GM18861 (cell line): ENCODE data around the gene RSPRY1.
"Not testable (repeated sequence)": the region's sequence is repeated elsewhere in the genome, so short reads cannot be mapped to it uniquely, and the experiment has no call there.

Experiments
- ATAC-seq: cut with Tn5 transposase; IDR thresholded peaks from one replicate; pipeline ENCODE4 v1.9.1; 2021; ENCODE audit not compliant: unreplicated experiment

The RSPRY1 gene

GRCh38 chr16:57268804-57269800 is 83.0 kb downstream of the RSPRY1 start:
- no peak for ATAC-seq

- ATAC-seq: no peak
Observed at GRCh38 chr16:57270221-57271062, 84.3 kb downstream of the RSPRY1 start.

- no peak for ATAC-seq
Observed at GRCh38 chr16:57271063-57271345, 84.9 kb downstream of the RSPRY1 start.

- no peak for ATAC-seq
Observed at GRCh38 chr16:57271867-57272495, 85.9 kb downstream of the RSPRY1 start.

GRCh38 chr16:57273359-57273758 is 87.2 kb downstream of the RSPRY1 start:
- ATAC-seq: no peak

DNA sequence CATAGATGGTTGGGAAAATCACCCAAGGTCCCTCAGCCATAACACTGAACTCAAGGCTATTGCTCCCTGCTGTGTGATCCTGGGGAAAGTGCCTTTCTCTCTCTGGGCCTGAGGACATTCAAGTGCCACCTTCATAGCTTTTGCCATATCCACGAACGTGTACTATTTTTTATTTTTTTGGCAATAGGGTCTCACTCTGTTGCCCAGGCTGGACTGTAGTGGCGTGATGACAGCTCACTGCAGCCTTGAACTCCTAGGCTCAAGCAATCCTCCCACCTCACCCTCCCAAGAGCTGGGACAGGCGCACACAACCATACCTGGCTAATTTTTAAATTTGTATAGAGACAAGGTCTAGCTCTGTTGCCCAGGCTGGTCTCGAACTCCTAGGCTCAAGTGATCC is 87.7 kb downstream of the RSPRY1 start:
- no peak for ATAC-seq

DNA sequence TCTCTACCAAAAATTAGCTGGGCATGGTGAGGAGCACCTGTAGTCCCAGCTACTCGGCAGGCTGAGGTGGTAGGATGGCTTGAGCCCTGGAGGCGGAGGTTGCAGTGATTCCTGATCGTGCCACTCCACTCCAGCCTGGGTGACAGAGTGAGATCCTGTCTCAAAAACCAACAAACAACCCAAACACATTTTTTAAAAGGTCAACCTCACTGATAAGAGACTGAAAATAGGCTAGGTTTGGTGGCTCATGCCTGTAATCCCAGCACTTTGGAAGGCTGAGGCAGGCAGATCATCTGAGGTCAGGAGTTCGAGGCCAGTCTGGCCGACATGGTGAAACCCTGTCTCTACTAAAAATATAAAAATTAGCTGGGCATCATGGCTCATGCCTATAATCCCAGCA is 89.8 kb downstream of the RSPRY1 start:
- not testable (repeated sequence) for ATAC-seq

- no peak for ATAC-seq
Observed at GRCh38 chr16:57276596-57276995, 90.5 kb downstream of the RSPRY1 start.

DNA sequence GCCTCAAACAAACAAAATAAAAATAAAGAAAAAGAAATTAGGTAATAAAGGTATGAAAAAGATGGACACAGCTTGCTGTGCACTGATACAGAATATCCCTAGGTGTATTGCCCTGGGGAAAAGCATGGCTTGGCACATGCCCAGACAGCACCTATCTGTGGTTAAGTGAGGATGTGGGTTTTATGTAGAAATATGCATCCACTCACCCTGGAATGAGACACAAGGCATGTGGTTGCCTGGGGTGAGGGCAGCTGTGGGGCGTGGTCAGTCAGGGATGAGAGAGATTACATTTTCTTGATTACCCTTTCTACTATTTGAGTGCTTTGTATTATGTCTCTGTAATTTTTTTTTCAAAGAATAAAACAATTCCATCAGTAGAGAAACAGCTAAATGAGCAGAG is 91.5 kb downstream of the RSPRY1 start:
- ATAC-seq: no peak

GRCh38 chr16:57278494-57278893 is 92.4 kb downstream of the RSPRY1 start:
- ATAC-seq: no peak

DNA sequence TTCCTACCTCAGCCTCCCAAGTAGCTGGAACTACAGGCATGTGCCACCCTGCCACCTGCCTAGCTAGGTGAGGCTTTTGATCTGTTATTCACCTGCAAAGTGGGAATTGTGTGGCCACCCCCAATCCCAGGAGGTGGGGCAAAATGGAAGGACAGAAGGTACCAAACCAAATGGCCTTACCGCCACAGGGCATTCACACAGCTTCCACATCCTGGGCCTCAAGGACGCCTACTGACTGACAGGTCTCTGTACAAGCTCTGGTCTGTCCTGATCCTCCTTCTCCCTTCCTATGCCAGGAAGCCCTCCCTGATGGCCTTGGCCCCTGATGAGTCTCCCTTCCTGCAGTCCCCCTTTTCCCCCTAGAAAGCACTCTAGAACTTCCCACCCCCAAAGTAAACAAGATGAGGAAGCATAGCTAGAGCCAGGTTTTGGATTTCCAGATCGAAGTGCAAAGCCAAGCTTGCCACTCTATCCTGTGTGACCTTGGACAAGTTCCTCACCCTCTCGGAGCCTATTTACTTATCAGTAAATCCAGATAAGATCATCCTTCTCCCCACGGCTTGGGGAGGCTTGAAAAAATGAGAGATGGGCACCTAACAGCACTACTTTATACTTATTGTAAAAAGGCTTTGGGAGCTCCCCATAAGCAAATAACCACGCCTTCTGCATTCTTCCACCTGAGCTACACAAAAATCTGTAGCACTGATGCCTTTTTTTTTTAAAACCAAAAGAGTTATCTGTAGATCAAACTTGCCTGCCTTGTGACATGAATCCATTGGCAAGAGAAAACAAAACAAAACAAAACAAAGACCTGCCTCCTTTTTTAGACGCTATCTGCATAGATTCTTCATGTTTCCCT is 93.9 kb downstream of the RSPRY1 start:
- ATAC-seq: no peak

- ATAC-seq: no peak
Observed at GRCh38 chr16:57281791-57282190, 95.7 kb downstream of the RSPRY1 start.

DNA sequence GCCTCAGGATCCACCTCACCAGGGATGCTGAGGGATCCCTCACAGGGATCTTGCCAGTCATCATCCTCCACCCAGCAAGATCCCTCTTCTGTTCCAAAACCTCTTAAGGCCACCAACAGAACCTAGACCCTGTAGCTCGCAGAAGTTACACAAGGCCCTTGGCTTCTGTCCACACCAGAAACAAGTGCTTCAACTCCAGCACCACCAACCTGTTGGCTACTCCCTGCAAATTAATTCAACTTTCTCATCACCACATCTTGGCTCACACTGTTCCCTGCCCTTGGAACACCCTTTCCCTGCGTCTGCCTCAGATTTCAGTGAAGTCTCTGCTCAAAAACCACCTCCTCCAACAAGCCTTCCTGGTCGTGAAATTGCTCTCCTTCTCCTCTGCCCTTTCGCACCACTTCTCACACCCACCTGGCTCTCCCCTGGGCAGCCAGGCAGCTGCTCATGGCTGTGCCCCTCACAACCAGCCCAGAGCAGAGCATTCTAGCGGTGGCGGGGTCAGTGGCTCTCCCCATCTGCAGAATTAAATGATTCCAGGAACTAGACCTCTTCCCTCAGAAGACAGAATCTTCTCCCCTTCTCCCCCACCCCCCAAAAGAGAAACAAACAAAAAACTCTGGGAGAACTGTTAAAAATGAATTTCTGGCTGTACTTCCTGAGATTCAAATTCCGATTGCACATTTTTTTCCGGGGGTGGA is 96.5 kb downstream of the RSPRY1 start:
- no peak for ATAC-seq

GRCh38 chr16:57283214-57283958 is 97.3 kb downstream of the RSPRY1 start:
- no peak for ATAC-seq

GRCh38 chr16:57283959-57284208 is 97.8 kb downstream of the RSPRY1 start:
- no peak for ATAC-seq

DNA sequence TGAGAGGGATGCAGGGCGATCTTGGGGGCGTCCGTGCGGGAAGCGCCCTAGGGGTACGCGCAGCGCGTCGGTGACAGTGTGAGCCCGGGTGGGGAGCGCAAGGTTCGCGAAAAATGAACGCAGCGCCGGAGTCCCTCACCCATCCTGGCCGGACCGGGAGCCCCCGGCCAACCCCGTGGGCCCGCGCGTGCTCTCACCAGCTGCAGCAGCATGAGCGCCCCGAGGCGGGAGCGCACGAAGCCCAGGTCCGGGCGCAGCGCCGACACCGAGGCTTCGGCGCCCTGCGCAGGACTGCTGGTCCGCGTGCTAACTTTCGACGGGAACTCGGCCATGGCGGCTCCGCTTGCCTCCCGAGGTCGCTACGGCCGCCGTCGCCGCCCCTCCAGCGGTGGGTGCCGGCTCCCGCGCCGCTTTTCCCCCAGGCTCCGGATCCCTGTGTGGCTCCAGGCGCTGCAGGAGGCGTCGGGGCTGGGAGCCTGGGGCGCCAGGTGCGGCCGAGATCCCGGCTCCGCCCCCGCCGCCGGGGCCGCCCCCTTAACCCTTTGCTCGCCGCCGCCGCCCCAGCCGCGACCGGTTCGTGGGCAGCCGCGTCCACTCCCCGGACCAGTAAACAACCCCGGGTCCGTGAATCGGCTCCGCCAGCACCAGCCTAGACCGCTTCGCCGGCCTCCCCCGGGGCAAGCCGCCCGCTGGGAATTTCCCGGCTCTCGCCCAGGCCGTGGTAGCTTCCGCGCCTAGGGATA is 98.3 kb downstream of the RSPRY1 start, which contains the start of gene PLLP:
TSS of gene PLLP (minus strand) at position 464 of the 743 bp plus-strand sequence. CDS start at position 332, 132 bp downstream.
- ATAC-seq: no peak

- no peak for ATAC-seq
Observed at GRCh38 chr16:57284952-57285363, 98.8 kb downstream of the RSPRY1 start.

GRCh38 chr16:57285379-57285778 is 99.2 kb downstream of the RSPRY1 start:
- ATAC-seq: no peak
